ENCODE results near the gene TMEM161A.

TMEM161A gene

GRCh38 chr19:19083413-19084178, 54.7 kb downstream of the TMEM161A start:
- POLR2A ChIA-PET (ENCODE audit: low non-redundant PET) = no interaction called here

GRCh38 chr19:19081642-19082151, 56.6 kb downstream of the TMEM161A start:
- no peak for TF ChIP-seq CTCF (conservative IDR thresholded peaks at IDR 0.05; ENCODE audit: low read depth)
- no peak for DNase-seq (ENCODE audit: low spot score)
- POLR2A ChIA-PET (ENCODE audit: low non-redundant PET) = no interaction called here
- no peak overlapping the region for H3K27ac ChIP-seq
- CTCF ChIA-PET = no interaction called here

More at GRCh38 chr19:19083413-19084178, 54.7 kb downstream of the TMEM161A start:
- CTCF ChIA-PET = no interaction called here
- no peak overlapping the region for H3K27ac ChIP-seq
- TF ChIP-seq CTCF (conservative IDR thresholded peaks at IDR 0.05; ENCODE audit: low read depth) = no peak
- no peak for DNase-seq (ENCODE audit: low spot score)

- TF ChIP-seq CTCF (conservative IDR thresholded peaks at IDR 0.05; ENCODE audit: low read depth) = no peak
- ChIA-PET CTCF (no interaction called here), POLR2A (ENCODE audit: low non-redundant PET) (no interaction called here)
- H3K27ac ChIP-seq = no peak overlapping the region
- DNase-seq (ENCODE audit: low spot score) = no peak
Measured at GRCh38 chr19:19079571-19079970, 58.7 kb downstream of the TMEM161A start.

GRCh38 chr19:19078801-19079200, 59.5 kb downstream of the TMEM161A start:
- POLR2A ChIA-PET (ENCODE audit: low non-redundant PET) = no interaction called here
- no peak for TF ChIP-seq CTCF (conservative IDR thresholded peaks at IDR 0.05; ENCODE audit: low read depth)
- CTCF ChIA-PET = no interaction called here
- H3K27ac ChIP-seq = no peak overlapping the region
- no peak for DNase-seq (ENCODE audit: low spot score)

GRCh38 chr19:19077103-19077502, 61.2 kb downstream of the TMEM161A start:
- no peak overlapping the region for H3K27ac ChIP-seq
- DNase-seq (ENCODE audit: low spot score) = no peak
- ChIA-PET CTCF (interaction anchor here (0.9 kb wide), 1 partner anchor 69 kb away, joined by 3 read pairs; no protein-coding TSS in a partner anchor), POLR2A (ENCODE audit: low non-redundant PET) (no interaction called here)
- no peak for TF ChIP-seq CTCF (conservative IDR thresholded peaks at IDR 0.05; ENCODE audit: low read depth)

- ChIA-PET POLR2A (ENCODE audit: low non-redundant PET) (interaction anchor here (0.6 kb wide), 1 partner anchor 10 kb away, joined by 3 read pairs; no protein-coding TSS in a partner anchor), CTCF (interaction anchor here (0.9 kb wide), 1 partner anchor 69 kb away, joined by 3 read pairs; no protein-coding TSS in a partner anchor)
- no peak for DNase-seq (ENCODE audit: low spot score)
- TF ChIP-seq CTCF (conservative IDR thresholded peaks at IDR 0.05; ENCODE audit: low read depth) = no peak
- no peak overlapping the region for H3K27ac ChIP-seq
Measured at GRCh38 chr19:19076476-19076875, 61.8 kb downstream of the TMEM161A start.
